Prostate gland (tissue), 2 donors: Measurements from ENCODE around the gene SP9. TPM values are rescaled to one million over a fixed set of nuclear protein-coding genes. Genes with fewer than 3 reads are reported as not detected.

ENCODE experiments used
- DNase-seq: peaks from one replicate; pipeline ENCODE4 v3.0.0-alpha.2; 2019; ENCODE audit warnings: low spot score
- H3K27ac ChIP-seq, 2 donors: fragments of 200-600 bp; sonication (generic); 2 replicates each; pipeline ENCODE4 v1.5.1; 2017 to 2019
- H3K27me3 ChIP-seq: fragments of 200-600 bp; sonication (generic); replicated peaks from 2 replicates; pipeline ENCODE4 v1.5.1; 2019; ENCODE audit not compliant: insufficient read depth
- H3K36me3 ChIP-seq, 2 donors: fragments of 200-600 bp; sonication (generic); 1 replicate in 1 of 2; 2 replicates in 1 of 2; pipeline versions ENCODE4 v1.5.1 to v1.8.1; 2017 to 2019
- H3K4me1 ChIP-seq: fragments of 200-600 bp; sonication (generic); replicated peaks from 2 replicates; pipeline ENCODE4 v1.5.1; 2019
- H3K4me3 ChIP-seq, 2 donors: fragments of 200-600 bp; sonication (generic); 2 replicates each; pipeline ENCODE4 v1.5.1; 2017 to 2019
- H3K9me3 ChIP-seq: fragments of 200-600 bp; sonication (generic); 2 replicates; pipeline ENCODE4 v1.5.1; 2017
- POLR2A ChIP-seq: fragments of 450-650 bp; IDR thresholded peaks from one replicate; pipeline ENCODE4 v1.6.1; 2016; ENCODE audit warnings: antibody characterized with exemption, mild to moderate bottlenecking
- POLR2AphosphoS5 ChIP-seq: sonication (generic); formaldehyde crosslinking; IDR thresholded peaks from one replicate; pipeline ENCODE4 v1.6.1; 2017; ENCODE audit warnings: antibody characterized with exemption
- WGBS: methylation state at CpG from one replicate; pipeline ENCODE4 v1.1.5; 2018; 5-methylcytosine and 5-hydroxymethylcytosine counted together
- intact Hi-C: fragments of 100-400 bp; cut with DNase I; formaldehyde crosslinking; loops from one replicate; pipeline ENCODE4 v1.14.2; 2022
- total RNA-seq, 2 donors: library from RNA; depleted of rRNA; stranded (reverse); fragments of >200 nt; gene quantifications; one replicate each; pipeline ENCODE4 v1.1.0, GENCODE V29; 2016
- TF ChIP-seq, protein P1 (sequence below), 4 experiments: fragments of 200-600 bp in 2 of 4; fragments of 450-650 bp in 2 of 4; sonication (generic) in 2 of 4; IDR thresholded peaks; 1 replicate in 3 of 4; 2 replicates in 1 of 4; pipeline ENCODE4 v1.5.1; 2016 to 2019; ENCODE audit warnings: antibody characterized with exemption in 4 of 4, mild to moderate bottlenecking in 2 of 4, moderate library complexity in 2 of 4

SP9 gene
- total RNA-seq, 2 donors from 2014 or later = 0.40 TPM; not detected in 1

DNA sequence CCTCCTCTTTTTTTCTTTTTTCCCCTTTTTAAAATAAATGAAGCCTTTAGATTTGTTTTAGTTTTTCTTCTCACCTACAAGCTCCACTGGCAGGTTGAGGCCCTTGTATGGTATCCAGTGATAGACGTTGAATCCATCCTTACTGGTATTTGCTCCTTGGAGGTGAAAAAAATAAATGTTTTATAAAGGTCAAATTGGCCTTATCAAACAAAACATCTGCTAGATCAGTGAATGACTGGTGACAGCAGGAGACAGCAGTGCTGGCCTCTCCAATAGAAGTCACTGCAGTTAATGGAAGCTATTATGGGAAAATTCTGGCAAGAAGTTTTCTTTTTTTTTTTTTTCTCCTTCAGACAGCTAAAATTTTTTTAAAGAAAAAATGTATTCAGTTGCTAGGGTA is 12.6 kb upstream of the SP9 start:
- Histone ChIP-seq H3K27me3 (peaks cover 11% of the 10 kb centered on the region), H3K4me3 (no peak overlapping the region), H3K4me1 (peaks cover 3% of the 10 kb centered on the region), H3K9me3 (no peaks in the 10 kb centered on the region), H3K27ac (no peak overlapping the region), H3K36me3 (no peaks in the 10 kb centered on the region)
- TF ChIP-seq POLR2AphosphoS5 = no peak
- TF ChIP-seq, protein P1, sequence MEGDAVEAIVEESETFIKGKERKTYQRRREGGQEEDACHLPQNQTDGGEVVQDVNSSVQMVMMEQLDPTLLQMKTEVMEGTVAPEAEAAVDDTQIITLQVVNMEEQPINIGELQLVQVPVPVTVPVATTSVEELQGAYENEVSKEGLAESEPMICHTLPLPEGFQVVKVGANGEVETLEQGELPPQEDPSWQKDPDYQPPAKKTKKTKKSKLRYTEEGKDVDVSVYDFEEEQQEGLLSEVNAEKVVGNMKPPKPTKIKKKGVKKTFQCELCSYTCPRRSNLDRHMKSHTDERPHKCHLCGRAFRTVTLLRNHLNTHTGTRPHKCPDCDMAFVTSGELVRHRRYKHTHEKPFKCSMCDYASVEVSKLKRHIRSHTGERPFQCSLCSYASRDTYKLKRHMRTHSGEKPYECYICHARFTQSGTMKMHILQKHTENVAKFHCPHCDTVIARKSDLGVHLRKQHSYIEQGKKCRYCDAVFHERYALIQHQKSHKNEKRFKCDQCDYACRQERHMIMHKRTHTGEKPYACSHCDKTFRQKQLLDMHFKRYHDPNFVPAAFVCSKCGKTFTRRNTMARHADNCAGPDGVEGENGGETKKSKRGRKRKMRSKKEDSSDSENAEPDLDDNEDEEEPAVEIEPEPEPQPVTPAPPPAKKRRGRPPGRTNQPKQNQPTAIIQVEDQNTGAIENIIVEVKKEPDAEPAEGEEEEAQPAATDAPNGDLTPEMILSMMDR (IDR thresholded peaks at IDR 0.05) = no peak
- no peak for TF ChIP-seq POLR2A
- DNase-seq = no peak
- WGBS = 73% methylated on average over 1 of the region's 1 CpG
- intact Hi-C loops = no loop called here

DNA sequence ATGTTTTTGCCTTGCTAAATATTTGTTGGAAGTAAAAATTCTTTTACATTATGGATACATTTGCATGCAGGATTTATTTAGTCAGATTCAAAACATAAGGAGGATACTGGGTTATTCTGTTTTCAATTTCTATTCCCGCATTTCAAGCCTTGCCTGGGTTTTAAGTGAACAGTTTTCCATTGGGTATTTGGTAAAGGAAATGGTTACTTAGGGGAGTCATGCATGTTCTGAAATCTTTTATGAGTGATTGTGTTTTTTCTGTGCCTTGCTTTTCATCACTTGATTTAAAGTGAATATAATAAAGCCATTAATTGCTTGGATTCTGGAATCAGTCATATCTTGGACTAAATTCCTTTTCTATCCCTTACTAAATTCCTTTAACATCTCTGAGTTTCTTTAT is 12.0 kb upstream of the SP9 start:
- intact Hi-C loops = no loop called here
- WGBS = 78% methylated on average over 1 of the region's 1 CpG
- no peaks in the 10 kb centered on the region for H3K36me3 ChIP-seq
- H3K27ac ChIP-seq = no peak overlapping the region
- H3K27me3 ChIP-seq = peaks cover 17% of the 10 kb centered on the region
- H3K4me1 ChIP-seq = peaks cover 3% of the 10 kb centered on the region
- no peaks in the 10 kb centered on the region for H3K9me3 ChIP-seq
- no peak for DNase-seq
- no peak overlapping the region for H3K4me3 ChIP-seq
- TF ChIP-seq POLR2AphosphoS5 (no peak), POLR2A (no peak)
- TF ChIP-seq, protein P1 (IDR thresholded peaks at IDR 0.05) = no peak

- no peak for DNase-seq
- intact Hi-C loops = no loop called here
- Histone ChIP-seq H3K4me3 (no peak overlapping the region), H3K4me1 (peaks cover 3% of the 10 kb centered on the region), H3K27me3 (peaks cover 34% of the 10 kb centered on the region), H3K36me3 (no peaks in the 10 kb centered on the region), H3K27ac (no peak overlapping the region), H3K9me3 (no peaks in the 10 kb centered on the region)
- TF ChIP-seq, protein P1 (IDR thresholded peaks at IDR 0.05) = no peak
- TF ChIP-seq POLR2A (no peak), POLR2AphosphoS5 (no peak)
- 62% methylated on average over 2 of the region's 2 CpGs for WGBS
Measured at GRCh38 chr2:174324530-174324929, 10.2 kb upstream of the SP9 start.

DNA sequence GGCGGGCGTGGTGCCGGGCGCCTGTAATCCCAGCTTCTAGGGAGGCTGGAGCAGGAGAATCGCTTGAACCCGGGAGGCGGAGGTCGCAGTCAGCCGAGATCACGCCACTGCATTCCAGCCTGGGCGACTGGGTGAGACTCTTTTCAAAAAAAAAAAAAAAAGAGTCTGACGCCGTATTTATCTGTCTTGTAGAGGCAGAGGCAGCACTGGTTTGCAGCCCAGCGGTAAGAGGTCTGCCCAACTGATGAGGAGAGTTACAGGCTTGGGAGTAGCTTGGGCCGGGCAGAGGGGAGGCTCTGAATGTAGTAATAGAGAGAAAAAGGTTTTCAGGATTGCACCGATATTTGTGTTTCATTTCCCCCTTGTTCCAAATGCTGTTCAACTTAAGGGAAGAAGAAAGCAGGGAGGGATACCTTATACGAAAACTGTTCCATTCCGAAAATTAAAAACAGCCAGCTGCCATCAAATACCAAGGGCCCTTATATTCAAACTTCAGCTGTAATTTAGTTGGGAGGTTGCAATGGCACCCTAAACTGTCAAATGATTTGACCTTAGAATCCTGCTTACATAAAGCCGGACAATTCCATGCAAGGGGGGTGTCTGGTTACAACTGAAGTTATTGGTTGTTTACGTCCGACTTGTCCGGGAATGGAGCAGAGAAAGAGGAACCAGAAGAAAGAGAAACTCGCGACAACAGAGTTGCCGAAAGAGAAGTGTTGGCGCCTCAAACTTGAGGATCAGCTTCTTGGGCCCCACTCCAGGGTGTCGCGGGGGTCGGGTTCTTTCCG is 9.2 kb upstream of the SP9 start:
- TF ChIP-seq POLR2A (no peak), POLR2AphosphoS5 (no peak)
- peak overlapping the region in 1 of 2 donors; percentile 11 for H3K4me3 ChIP-seq
- DNase-seq = no peak
- peaks cover 38% of the 10 kb centered on the region for H3K27me3 ChIP-seq
- H3K27ac ChIP-seq = no peak overlapping the region
- WGBS = 67% methylated on average over 30 of the region's 30 CpGs
- no peaks in the 10 kb centered on the region for H3K36me3 ChIP-seq
- intact Hi-C loops = no loop called here
- no peaks in the 10 kb centered on the region for H3K9me3 ChIP-seq
- peaks cover 3% of the 10 kb centered on the region for H3K4me1 ChIP-seq

DNA sequence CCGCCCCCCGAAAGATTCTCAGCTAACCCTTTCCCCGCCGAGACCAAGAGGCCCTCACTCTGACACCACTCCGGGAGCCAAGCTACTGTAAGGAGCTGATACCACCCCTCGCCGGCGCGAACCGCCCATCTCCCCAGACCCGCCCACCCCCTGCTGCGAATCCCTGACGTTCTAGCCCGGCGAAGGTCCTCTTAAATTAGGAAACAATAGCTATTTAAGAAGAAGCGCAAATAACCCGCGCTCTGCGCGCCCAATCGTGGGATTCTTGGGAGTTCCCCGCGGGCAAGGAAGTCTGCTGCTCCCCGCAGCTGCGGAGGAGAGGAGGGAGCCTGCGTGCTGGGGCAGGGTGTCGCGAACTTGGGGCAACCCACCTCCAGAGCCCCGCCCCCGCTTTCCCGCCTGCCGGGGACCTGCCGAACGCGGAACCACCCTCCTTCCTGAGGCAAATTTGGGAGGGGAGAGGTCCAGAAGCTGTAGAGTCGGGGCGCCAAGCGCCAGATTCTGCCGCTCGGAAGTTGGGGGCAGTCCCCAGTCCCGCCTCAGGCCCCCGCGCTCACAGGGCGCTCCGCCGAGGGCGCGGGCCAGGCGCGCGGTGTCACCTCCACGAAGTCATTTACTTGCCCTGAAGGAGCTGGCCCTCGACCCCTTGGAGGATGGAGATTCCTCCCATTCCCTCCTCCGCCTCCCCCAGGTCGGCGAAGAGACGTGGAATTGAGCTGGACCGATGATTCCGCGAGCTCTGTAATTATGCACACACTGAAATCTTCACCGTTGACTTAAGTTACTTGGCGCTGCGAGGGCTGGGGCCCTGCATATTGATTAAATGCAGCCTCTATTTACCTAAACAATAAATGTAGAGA is 8.4 kb upstream of the SP9 start:
- TF ChIP-seq POLR2A (no peak), POLR2AphosphoS5 (no peak)
- TF ChIP-seq, protein P1 (IDR thresholded peaks at IDR 0.05) = no peak
- Histone ChIP-seq H3K36me3 (no peaks in the 10 kb centered on the region), H3K27ac (no peak overlapping the region), H3K4me1 (peaks cover 3% of the 10 kb centered on the region), H3K4me3 (peak overlapping the region; percentile 0 to 11), H3K27me3 (peaks cover 47% of the 10 kb centered on the region), H3K9me3 (no peaks in the 10 kb centered on the region)
- intact Hi-C loops = no loop called here
- DNase-seq = no peak
- WGBS = 2% methylated on average over 63 of the region's 63 CpGs
